ENCODE measurements around the gene C22orf23.
A peak's percentile ranks its signal among the peaks of the same experiment; 100 is the strongest.

Gene C22orf23

GRCh38 chr22:37990301-37990700, 36.9 kb upstream of the C22orf23 start:
- Histone ChIP-seq H3K27me3 (ENCODE audit: insufficient read depth, low read length) (peaks cover 10% of the 10 kb centered on the region), H3K9me3 (ENCODE audit: insufficient read depth, low read depth, low read length) (no peaks in the 10 kb centered on the region), H3K27ac (ENCODE audit: low read length) (no peak overlapping the region), H3K36me3 (ENCODE audit: insufficient read depth, low read depth, low read length) (no peaks in the 10 kb centered on the region), H3K4me1 (ENCODE audit: insufficient read depth, low read length) (no peaks in the 10 kb centered on the region), H3K4me3 (ENCODE audit: low read length) (no peak overlapping the region), H3K9ac (ENCODE audit: low read depth, low read length) (no peak overlapping the region)

GRCh38 chr22:37989146-37990045, 36.0 kb upstream of the C22orf23 start:
- H3K4me3 ChIP-seq (ENCODE audit: low read length), result no peak overlapping the region
- H3K4me1 ChIP-seq (ENCODE audit: insufficient read depth, low read length), result no peaks in the 10 kb centered on the region; the same call in 1 of the 2 replicates
- H3K9me3 ChIP-seq (ENCODE audit: insufficient read depth, low read depth, low read length), result no peaks in the 10 kb centered on the region
- H3K9ac ChIP-seq (ENCODE audit: low read depth, low read length), result no peak overlapping the region
- H3K36me3 ChIP-seq (ENCODE audit: insufficient read depth, low read depth, low read length), result no peaks in the 10 kb centered on the region
- no peak overlapping the region for H3K27ac ChIP-seq (ENCODE audit: low read length)
- H3K27me3 ChIP-seq (ENCODE audit: insufficient read depth, low read length), result peaks cover 19% of the 10 kb centered on the region

- H3K4me1 ChIP-seq (ENCODE audit: insufficient read depth, low read length), result peaks cover 4% of the 10 kb centered on the region; the same call in 1 of the 2 replicates
- no peak overlapping the region for H3K9ac ChIP-seq (ENCODE audit: low read depth, low read length)
- H3K27me3 ChIP-seq (ENCODE audit: insufficient read depth, low read length), result peaks cover 39% of the 10 kb centered on the region
- no peak overlapping the region for H3K27ac ChIP-seq (ENCODE audit: low read length)
- no peaks in the 10 kb centered on the region for H3K9me3 ChIP-seq (ENCODE audit: insufficient read depth, low read depth, low read length)
- H3K36me3 ChIP-seq (ENCODE audit: insufficient read depth, low read depth, low read length), result no peaks in the 10 kb centered on the region
- H3K4me3 ChIP-seq (ENCODE audit: low read length), result no peak overlapping the region
These were observed 33.0 kb upstream of the C22orf23 start for GRCh38 chr22:37986371-37986770.

- peaks cover 4% of the 10 kb centered on the region; the same call in 1 of the 2 replicates for H3K4me1 ChIP-seq (ENCODE audit: insufficient read depth, low read length)
These were observed 32.4 kb upstream of the C22orf23 start for GRCh38 chr22:37985751-37986281.

GRCh38 chr22:37985050-37985585, 31.7 kb upstream of the C22orf23 start:
- H3K9ac ChIP-seq (ENCODE audit: low read depth, low read length), result no peak overlapping the region

More at GRCh38 chr22:37985751-37986281, 32.4 kb upstream of the C22orf23 start:
- Histone ChIP-seq H3K9me3 (ENCODE audit: insufficient read depth, low read depth, low read length) (no peaks in the 10 kb centered on the region), H3K27me3 (ENCODE audit: insufficient read depth, low read length) (peaks cover 39% of the 10 kb centered on the region), H3K4me3 (ENCODE audit: low read length) (no peak overlapping the region), H3K27ac (ENCODE audit: low read length) (no peak overlapping the region), H3K9ac (ENCODE audit: low read depth, low read length) (no peak overlapping the region), H3K36me3 (ENCODE audit: insufficient read depth, low read depth, low read length) (no peaks in the 10 kb centered on the region)

GRCh38 chr22:37983860-37984791, 30.7 kb upstream of the C22orf23 start, which contains the start of gene SOX10:
TSS of gene SOX10 (minus strand) at chr22:37984555. CDS start at chr22:37983784, 771 bp downstream.
- peak within 1 kb of the TSS; percentile 59 for H3K4me3 ChIP-seq (ENCODE audit: low read length)
- no peak within 1 kb of the TSS for H3K9ac ChIP-seq (ENCODE audit: low read depth, low read length)
- H3K27ac ChIP-seq (ENCODE audit: low read length), result no peak within 1 kb of the TSS

More at GRCh38 chr22:37985050-37985585, 31.7 kb upstream of the C22orf23 start:
- peaks cover 4% of the 10 kb centered on the region; the same call in 1 of the 2 replicates for H3K4me1 ChIP-seq (ENCODE audit: insufficient read depth, low read length)
- H3K27ac ChIP-seq (ENCODE audit: low read length), result no peak overlapping the region
- H3K9me3 ChIP-seq (ENCODE audit: insufficient read depth, low read depth, low read length), result no peaks in the 10 kb centered on the region
- no peak overlapping the region for H3K4me3 ChIP-seq (ENCODE audit: low read length)
- H3K27me3 ChIP-seq (ENCODE audit: insufficient read depth, low read length), result peaks cover 39% of the 10 kb centered on the region
- no peaks in the 10 kb centered on the region for H3K36me3 ChIP-seq (ENCODE audit: insufficient read depth, low read depth, low read length)

GRCh38 chr22:37982938-37983859, 29.8 kb upstream of the C22orf23 start:
- Histone ChIP-seq H3K9me3 (ENCODE audit: insufficient read depth, low read depth, low read length) (no peaks in the 10 kb centered on the region), H3K4me3 (ENCODE audit: low read length) (peak overlapping the region; percentile 59), H3K36me3 (ENCODE audit: insufficient read depth, low read depth, low read length) (no peaks in the 10 kb centered on the region), H3K27ac (ENCODE audit: low read length) (no peak overlapping the region), H3K27me3 (ENCODE audit: insufficient read depth, low read length) (peaks cover 39% of the 10 kb centered on the region), H3K4me1 (ENCODE audit: insufficient read depth, low read length) (peaks cover 4% of the 10 kb centered on the region; the same call in 1 of the 2 replicates), H3K9ac (ENCODE audit: low read depth, low read length) (no peak overlapping the region)

More at GRCh38 chr22:37983860-37984791, 30.7 kb upstream of the C22orf23 start, which contains the start of gene SOX10:
- Histone ChIP-seq H3K36me3 (ENCODE audit: insufficient read depth, low read depth, low read length) (no peaks in the 10 kb centered on the region), H3K9me3 (ENCODE audit: insufficient read depth, low read depth, low read length) (no peaks in the 10 kb centered on the region), H3K27me3 (ENCODE audit: insufficient read depth, low read length) (peaks cover 39% of the 10 kb centered on the region), H3K4me1 (ENCODE audit: insufficient read depth, low read length) (peaks cover 4% of the 10 kb centered on the region; the same call in 1 of the 2 replicates)

GRCh38 chr22:37982151-37982785, 28.9 kb upstream of the C22orf23 start:
- Histone ChIP-seq H3K9me3 (ENCODE audit: insufficient read depth, low read depth, low read length) (no peaks in the 10 kb centered on the region), H3K4me1 (ENCODE audit: insufficient read depth, low read length) (peaks cover 4% of the 10 kb centered on the region; the same call in 1 of the 2 replicates)

GRCh38 chr22:37981282-37982011, 28.0 kb upstream of the C22orf23 start:
- Histone ChIP-seq H3K9me3 (ENCODE audit: insufficient read depth, low read depth, low read length) (no peaks in the 10 kb centered on the region), H3K36me3 (ENCODE audit: insufficient read depth, low read depth, low read length) (no peaks in the 10 kb centered on the region), H3K27ac (ENCODE audit: low read length) (no peak overlapping the region), H3K4me1 (ENCODE audit: insufficient read depth, low read length) (peaks cover 4% of the 10 kb centered on the region; the same call in 1 of the 2 replicates), H3K27me3 (ENCODE audit: insufficient read depth, low read length) (peaks cover 39% of the 10 kb centered on the region), H3K9ac (ENCODE audit: low read depth, low read length) (no peak overlapping the region), H3K4me3 (ENCODE audit: low read length) (no peak overlapping the region)

More at GRCh38 chr22:37982151-37982785, 28.9 kb upstream of the C22orf23 start:
- Histone ChIP-seq H3K36me3 (ENCODE audit: insufficient read depth, low read depth, low read length) (no peaks in the 10 kb centered on the region), H3K27ac (ENCODE audit: low read length) (no peak overlapping the region), H3K27me3 (ENCODE audit: insufficient read depth, low read length) (peaks cover 39% of the 10 kb centered on the region), H3K9ac (ENCODE audit: low read depth, low read length) (no peak overlapping the region), H3K4me3 (ENCODE audit: low read length) (no peak overlapping the region)

Data from iPS-20b (cell line).